CD4-positive, alpha-beta T cell treated with Interleukin-21 for 1 hour (primary cell): ENCODE measurements around the gene TTC28.
"Not testable (repeated sequence)": the region's sequence is repeated elsewhere in the genome, so short reads cannot be mapped to it uniquely, and the experiment has no call there.

ENCODE experiments used
- DNase-seq: peaks from one replicate; pipeline ENCODE4 v3.0.0-alpha.2; 2020

The TTC28 gene

DNA sequence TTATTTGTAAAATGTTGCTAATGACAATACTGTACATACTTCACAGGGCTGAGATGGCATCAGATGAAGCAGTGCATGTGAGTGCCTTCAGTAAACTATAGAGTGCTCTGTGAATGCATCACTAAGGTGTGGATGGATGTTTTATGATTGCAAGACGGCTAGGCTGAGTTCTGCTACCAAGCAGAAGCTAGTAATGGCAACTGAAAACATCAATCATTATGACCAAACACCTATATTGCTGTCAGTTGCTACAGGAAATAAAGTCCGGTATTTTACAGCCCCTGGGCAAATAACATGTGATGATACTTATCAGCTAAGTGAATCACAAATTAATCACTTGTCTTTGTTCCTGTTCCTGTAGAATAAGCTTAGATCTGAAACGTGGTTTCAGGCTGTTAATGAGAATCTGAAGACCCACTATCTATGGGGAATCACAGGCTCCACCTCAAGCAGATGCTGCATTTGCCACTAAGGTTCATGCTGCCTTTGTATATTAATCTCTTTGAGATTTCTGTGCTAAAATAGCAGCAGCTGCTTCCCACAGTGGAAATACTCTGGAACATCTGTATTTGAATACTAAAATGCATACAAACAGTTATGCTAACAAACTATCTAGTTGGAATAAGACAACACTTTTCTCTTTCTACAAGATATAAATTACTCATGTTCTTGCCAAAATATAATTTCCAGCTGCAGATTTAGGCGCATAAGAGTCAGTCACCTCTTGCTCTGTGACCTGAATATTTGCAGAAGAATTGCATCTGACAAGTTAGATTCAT, 506.6 kb downstream of the TTC28 start:
- no peak for DNase-seq

DNA sequence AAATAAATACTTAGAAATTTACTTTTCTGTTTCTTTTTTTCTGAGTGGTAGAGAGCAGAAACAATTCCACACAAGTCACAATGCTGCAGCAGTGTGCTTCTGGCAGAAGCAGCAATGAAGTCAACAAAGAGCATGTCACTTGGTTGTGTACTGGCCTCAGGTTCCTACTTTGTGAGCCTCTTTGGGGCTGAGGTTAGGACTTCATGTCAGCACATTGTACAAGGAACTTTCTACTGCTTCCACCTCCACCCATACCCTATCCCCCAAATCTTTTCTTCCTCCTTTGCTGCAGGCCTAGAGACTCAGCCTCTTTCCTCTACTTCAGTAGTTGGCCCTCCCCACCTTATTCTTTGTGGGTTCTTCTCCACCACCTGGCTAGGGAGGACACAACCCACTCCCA, 507.9 kb downstream of the TTC28 start:
- no peak for DNase-seq

DNA sequence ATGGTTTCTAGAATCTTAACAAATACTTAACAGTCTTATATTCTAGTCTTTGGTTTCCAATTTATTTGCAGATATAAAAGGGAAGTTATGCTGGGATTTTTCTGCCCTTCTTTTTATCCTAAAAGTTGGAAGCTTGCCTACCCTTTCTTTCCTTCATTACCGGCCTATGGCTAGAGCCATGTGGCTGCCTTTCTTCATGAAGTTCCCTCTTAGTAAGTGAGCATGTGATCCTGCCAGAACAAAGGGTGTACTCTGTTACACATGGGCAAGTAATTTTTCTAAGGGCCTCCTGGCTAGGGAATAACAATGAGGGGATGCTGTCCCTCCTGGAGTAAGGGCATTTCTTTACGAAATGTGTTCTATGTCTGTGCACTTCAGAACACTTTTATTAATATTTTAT, 508.5 kb downstream of the TTC28 start:
- no peak for DNase-seq

DNA sequence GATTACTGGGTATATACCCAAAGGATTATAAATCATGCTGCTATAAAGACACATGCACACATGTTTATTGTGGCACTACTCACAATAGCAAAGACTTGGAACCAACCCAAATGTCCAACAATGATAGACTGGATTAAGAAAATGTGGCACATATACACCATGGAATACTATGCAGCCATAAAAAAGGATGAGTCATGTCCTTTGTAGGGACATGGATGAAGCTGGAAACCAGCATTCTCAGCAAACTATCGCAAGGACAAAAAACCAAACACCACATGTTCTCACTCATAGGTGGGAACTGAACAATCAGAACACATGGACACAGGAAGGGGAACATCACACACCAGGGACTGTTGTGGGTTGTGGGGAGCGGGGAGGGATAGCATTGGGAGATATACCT, 510.3 kb downstream of the TTC28 start:
- not testable (repeated sequence) for DNase-seq

DNA sequence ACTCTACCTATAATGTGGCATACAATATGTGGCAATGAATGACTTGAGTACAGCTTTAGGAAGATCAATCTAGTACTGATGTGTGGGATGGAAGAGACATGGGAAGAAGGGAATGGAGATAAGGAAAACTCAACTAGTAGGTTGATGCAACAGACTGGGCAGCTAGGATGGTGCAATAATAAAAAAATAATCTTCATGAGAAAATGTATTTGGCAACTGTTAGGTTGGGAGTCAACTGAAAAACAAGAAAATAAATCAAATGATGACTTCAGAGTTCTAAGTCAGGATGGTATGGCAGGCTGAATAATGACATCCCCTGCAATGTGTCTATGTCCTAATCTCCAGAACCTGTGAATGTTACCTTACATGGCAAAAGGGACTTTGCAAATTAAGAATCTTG, 523.8 kb downstream of the TTC28 start:
- no peak for DNase-seq

DNA sequence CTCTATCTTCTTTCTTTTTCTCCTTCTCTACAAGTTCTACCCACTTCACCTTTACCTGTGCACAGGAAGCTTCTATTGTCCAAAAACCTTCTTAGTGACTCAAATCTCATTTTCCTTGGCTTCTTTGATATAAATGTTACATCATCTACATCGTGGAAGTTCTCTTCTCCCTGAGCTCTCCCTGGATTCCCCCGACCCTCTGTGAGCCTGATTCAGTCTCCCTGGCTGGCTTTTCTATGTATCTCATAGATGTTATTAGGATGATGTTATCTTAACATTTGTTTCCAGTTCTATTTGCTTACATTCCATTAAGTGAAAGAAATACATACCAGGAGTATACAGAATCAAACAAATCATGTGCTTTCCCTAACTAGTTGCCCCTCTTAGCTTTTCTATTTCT, 524.8 kb downstream of the TTC28 start:
- no peak for DNase-seq

DNA sequence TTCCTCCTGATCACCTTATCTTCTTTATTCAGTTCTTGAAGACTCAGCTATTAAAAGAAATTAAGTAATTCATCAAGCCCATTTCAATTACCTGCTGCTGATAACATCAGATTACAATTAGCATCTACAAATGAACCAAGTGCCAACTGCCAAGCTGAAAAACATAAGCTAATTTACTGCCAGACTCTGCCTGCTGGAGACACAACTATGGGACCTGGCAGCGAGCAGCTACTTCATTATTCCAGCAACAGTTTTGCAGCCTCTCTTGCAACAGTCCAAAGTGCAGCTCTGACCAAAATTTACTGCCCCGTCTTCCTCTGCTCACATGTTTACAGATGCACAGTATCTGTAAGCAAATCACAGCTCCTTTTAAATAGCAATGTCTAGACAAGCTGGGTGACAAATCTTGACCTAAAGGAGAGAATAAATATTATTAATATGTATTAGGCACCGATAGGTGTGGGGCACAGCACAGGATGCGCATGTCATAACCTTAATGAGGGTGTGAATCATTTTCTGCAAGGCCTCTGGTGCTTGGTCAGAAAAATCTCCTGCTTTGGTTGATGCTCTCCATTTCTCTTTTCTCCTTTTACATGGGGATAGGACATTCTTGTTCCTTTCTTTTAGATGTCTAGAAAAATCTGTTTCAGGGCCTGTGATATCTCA, 528.4 kb downstream of the TTC28 start:
- DNase-seq = no peak

DNA sequence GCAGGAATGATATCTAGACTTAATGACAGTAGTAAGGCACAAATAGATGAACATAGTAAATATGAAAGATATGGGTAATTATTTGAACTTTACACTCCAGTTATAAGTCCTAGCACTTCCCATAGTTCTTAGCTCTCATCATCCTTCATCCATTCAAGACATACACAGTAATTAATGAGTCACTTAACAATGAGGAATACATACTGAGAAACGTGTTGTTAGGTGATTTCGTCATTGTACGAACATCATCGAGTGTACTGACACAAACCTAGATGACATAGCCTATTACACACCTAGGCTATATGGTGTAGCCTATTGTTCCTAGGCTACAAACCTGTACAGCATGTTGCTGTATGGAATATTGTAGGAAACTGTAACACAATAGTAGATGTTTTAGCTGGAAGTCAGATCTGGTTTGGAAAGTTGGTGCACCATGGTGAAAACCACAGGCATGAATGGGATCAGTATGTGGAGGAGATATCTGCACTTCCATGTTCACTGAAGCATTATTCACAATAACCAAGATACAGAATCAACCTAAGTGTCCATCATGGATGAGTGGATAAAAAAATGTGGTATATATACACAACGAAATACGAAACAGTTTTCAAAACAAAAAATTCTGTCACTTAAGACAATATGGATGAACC, 530.7 kb downstream of the TTC28 start:
- DNase-seq = no peak

DNA sequence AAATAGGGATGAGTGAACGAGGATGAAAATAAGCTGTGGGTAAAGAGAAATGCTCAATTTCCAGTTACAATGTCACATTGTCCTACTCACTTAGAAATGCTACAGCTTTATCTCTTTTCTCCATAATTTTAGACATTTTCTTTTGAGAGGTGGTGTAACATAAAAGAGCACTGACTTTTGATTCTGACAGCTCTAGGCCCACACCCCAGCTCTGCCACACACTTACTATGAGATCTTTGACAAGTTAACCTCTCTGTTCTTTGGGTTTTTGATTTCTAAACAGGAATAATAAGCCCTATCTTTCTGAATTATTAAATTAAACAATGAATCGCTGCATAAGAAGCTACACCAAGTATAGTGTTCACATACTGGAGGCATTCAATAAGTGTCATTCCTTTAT, 532.2 kb downstream of the TTC28 start:
- DNase-seq = no peak

DNA sequence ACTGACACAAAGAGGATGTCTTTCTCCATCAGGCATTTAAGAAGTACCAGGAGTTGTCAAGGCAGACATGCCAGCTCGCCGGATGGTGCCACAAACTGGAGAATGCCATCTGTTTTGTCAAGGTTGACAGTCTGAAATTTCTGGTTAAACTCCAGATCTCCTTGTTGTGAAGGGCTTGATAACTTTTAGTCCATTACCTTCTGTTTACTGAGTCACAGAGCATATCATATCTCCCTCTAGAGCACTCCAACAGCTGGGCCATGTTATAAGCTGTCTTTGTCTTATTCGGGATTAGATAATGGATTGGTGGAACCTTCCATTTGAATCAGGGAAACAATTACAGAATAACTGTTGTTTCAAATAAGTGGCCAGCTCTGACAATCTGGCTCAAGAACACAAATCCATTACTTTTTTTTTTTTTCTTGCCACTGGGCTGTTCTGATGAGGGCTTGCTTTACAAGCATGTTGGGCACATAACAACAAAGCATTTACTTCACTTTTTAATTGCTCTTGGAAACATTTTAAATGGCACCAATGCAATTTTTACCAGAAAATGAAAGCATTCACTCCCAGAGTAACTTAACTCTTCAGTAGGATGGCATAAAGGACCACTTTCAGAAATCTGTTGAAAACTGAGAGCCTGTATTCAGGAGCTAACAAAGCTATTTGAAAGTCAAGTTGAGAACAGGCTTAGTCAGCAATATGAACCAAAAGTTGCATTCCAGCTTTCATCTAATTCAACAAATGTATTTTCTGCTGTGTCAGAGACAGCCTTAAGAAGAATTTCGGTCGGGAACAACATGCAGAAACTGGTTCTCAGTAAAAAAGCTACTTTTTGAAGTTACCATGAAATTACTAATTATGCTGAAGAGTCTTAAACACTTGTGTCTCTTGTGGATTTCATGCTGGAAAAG, 533.0 kb downstream of the TTC28 start:
- DNase-seq = no peak

DNA sequence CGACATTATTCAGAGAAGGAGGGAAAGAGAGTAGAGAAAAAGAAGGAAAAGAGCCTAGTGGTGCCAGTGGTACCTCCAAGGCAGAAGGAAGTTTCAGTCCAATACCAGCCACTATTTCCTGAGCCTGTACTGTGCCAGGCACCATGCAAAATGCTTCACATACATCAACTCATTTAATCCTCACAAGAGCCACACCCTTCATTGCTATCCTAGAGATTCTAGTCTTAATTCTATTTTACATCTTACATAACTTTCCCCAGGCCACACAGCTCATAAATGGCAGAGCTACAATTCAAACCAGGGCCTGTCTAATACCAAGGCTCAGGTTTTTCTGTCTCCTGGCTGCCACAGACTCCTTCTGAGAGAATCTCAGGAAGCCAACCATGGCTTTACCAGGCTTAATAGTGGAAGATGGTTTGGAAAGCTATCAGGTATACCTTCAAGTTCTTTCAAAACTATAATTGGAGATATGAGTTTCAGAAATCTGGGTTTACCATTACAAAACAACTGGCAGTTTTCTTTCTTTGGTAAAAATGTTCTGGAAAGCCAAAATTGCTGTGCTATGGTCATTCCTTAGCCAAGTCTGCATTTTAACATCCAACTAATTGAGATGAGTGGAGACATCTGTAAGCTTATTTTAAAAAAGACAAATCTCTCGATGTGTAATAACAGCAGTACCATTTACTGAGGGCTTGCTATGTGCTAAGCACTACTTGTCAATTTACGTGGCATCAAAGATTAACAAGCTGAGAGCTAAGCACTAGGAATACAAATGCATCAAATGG, 535.5 kb downstream of the TTC28 start:
- no peak for DNase-seq

DNA sequence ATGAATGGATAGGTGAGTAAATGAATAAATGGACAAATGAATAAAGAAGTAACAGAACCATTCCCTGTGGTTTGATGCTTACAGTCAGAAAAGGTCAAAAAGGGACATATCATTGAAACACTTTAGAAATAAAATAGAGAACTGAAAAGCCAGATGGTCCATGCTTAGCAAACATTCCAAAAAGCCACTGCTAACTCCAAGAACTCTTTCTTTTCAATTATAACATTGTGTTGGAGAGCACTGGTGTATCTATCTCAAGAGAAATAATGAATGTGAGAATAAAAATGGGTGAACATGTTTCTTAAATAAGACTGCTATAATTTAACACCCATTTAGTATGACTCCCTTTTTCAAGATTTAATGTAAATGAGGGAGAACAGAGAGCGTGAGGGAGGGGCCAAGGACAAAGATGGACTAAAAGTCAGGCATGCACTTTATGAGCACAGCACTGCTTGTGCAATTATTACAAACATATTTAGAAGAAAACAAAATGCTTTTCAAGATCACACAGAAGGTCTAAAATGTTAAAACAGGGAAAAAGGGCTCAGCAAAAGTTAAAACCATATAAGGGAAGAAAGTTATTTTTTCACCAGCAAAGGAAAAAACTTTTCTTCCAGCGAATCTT, 536.3 kb downstream of the TTC28 start:
- no peak for DNase-seq

DNA sequence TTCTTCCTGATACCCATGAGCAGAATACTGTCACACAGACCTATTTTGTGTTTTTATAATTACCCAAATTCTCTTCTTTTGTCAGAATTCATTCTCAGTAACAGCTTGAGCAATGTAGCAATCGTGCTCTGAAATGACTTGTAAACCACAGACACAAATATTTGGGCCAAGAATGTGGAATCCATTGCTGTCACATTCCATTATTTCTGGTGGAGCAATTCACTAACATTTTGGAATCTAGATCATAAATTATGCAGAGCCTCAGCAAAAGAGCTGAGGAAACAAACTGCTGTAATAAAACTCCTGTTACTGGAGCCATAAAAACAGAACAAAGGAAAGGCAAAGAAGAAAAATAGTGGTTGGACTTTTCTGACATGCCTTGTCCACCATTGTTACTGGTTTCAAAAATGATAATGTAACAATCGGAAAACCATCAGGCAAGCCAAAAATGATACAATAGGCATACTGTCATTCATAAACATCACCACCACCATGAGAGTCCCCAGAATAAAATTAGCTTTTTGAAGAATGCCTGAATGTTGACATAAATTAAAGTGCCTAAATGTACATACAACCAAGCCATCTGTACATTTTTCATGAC, 537.2 kb downstream of the TTC28 start:
- no peak for DNase-seq

DNA sequence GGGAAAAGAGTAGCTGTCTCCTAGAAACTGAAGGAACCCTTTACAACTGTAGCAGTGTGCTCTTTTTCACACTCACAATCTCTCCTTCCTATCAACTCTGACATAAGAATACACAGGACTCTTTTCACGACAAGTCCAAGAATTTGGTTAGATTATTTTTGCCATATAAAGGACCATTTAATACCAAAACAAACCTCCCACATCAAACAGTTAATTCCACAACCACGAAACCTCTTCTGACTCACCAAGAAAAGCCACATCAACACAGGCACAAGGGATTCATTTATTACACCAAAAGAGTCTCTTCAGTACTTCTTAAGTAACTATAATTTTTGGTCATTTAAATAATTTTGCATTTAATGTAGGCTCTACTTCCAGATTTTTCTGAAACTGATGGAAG, 538.0 kb downstream of the TTC28 start:
- no peak for DNase-seq

DNA sequence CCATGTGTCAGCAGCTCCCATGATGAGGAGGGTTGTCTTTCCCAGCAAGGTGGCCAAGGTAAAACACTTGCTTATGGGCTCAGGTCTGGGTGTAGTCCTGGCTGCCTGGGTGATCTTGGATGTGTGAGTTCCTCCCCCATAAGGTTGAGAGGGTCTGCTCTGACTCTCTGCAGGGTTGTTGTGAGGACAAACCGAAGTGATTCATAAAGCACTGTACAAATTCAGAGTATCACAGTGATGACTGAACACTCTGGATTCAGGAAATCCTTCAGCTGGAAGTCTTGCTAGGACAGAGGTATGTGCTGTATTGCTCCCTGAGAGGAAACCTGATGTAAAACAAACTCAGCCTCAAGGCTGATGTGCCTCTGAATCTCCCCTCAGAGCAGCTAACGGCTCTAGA, 539.7 kb downstream of the TTC28 start:
- no peak for DNase-seq

DNA sequence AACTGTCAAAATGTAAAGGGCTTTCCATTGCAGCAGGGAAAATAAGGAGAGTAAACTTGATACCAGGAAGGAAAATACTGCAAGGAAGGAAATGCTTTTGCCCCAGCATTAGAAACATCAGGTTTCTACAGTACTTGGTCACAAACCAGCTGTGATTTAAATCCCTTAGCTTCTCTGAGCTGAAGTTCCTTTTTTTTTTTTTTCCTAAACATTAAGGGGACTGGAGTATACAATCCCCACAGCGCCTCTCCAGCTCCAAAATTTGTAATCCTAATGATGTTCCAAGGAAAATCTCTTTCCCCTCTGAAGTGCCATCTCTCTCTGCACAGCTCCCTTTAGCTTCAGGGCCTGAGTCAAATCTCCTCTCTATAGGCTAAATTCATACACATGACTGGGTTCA, 540.1 kb downstream of the TTC28 start:
- DNase-seq = no peak

DNA sequence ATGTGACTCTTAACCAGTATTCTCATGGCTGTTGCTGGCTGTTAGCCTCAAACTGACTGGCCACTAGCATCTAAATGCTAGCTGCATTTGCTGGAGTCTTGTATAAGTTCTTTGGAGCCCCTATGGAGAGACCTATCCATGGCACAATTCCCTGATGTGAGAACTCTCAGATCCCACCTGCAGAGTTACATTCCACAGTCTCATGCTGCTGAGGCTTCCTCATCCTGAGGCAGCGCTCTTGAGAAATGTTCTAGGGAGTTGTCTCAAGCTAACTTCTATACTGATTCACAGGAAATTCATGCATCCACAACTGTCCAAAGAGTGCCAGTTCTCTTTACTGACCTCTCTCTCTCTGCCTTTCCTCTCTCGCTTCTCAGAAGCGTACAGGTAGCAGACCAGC, 542.6 kb downstream of the TTC28 start:
- DNase-seq = no peak

DNA sequence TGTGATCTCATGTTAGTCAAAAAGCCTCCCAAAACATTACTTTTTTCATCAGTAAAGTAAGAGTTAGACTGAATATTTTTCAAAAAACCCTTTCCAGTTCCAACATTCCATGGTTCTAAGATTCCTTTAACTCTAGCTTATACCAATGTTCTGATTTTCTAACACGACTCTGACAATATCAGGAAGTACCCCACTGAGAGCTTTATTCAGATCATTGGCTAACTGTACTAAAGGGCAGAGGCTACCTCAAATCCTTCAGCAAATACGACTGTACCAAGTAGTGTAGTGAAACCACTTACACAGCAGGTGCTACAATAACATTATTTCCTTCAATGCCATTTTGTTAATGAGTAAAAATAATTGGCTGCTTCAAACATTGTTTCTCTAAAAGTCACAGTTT, 547.2 kb downstream of the TTC28 start:
- no peak for DNase-seq

DNA sequence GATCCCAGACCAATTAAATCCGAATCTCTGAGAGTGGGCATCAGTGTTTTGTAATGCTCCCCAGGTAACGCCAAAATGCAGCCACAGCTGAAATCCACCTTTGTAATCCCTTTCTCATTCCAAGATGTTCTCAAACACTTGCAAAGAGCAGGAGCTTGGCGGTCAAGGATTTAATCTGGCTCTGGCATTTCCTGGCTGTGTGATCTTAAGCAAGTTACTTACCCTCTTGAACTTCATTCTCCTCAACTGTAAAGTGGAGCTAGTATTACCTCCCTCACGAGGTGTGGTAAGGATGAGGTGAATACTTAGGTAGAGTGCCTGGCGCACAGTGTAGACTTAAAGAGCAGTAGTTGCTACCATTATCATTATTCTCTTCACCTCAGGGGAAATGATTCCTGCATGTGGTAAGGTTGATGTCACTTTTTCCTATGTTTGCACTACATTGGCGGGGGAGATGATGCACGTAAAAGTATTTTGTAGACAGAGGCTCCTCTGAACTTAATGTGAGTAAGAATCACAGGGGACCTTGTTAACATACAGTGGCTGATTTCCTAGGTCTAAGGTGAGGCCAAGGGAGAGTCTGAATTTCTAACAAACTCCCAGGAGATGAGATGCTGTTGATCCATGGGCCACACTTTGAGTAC, 550.2 kb downstream of the TTC28 start:
- no peak for DNase-seq

DNA sequence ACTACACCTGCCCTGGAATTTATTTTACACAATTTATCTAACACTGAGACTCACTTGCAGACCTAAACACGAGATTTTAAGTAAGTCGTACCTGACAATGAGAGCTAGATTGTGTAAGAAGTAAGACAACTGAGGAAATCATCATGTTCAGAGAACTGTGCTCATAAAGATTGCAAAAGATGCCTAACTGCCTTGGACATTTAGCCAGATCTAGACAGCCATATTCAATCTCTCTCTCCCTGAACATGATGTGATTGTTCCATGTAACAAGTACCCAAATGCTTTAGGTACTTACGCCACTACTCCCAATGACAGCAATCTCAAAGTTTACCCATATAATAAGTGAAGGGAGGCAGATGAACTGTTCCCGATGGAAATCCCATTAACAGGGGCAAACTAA, 550.8 kb downstream of the TTC28 start:
- DNase-seq = no peak

DNA sequence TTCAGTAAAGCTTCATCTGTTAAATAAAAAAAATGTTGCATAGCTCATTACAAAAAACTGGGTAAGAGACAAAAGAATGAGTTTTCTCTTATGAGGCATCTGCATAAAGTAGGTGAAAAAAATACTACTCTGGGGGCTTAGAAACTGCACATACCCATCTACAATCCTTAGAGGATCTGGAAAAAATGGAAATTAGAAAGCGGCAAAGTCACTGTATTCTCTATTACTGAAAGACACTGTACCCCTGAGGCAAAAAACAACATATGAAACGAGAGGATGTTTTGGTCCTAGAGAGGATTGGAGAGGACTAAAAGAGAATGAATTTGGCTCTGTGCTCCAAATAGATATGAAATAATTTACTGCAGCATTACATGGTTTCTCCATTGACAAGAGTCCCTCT, 553.8 kb downstream of the TTC28 start:
- DNase-seq = no peak
